Spleen (tissue), 11 donors: ENCODE measurements around the gene HNRNPA2B1. TPM values are rescaled to one million over a fixed set of nuclear protein-coding genes. Genes with fewer than 3 reads are reported as not detected.

Experiments used
- DNase-seq: peaks from one replicate; pipeline ENCODE4 v3.0.0-alpha.2; 2020
- H3K27ac ChIP-seq, 8 donors: fragments of 200-600 bp; sonication (generic) in 7 of 8; 1 replicate in 4 of 8; 2 replicates in 4 of 8; pipeline versions ENCODE4 v1.5.0 to v1.8.0; 2016 to 2021; ENCODE audit warnings: inconsistent platforms in 4 of 8, mild to moderate bottlenecking in 4 of 8, moderate library complexity in 1 of 8
- H3K27me3 ChIP-seq, 7 donors: fragments of 200-600 bp; sonication (generic) in 6 of 7; replicated peaks in 1 of 7; 1 replicate in 4 of 7; 2 replicates in 3 of 7; pipeline versions ENCODE4 v1.5.0 to v1.8.0; 2016 to 2021; ENCODE audit warnings: inconsistent platforms in 3 of 7, mild to moderate bottlenecking in 1 of 7
- H3K36me3 ChIP-seq, 6 donors: fragments of 200-600 bp; sonication (generic) in 5 of 6; 1 replicate in 4 of 6; 2 replicates in 2 of 6; pipeline versions ENCODE4 v1.5.0 to v1.8.0; 2016 to 2021; ENCODE audit warnings: inconsistent platforms in 2 of 6
- H3K4me1 ChIP-seq, 6 donors: fragments of 200-600 bp; sonication (generic) in 5 of 6; 1 replicate in 3 of 6; 2 replicates in 3 of 6; pipeline versions ENCODE4 v1.5.0 to v1.8.0; 2016 to 2021; ENCODE audit warnings: inconsistent platforms in 3 of 6
- H3K4me3 ChIP-seq, 8 donors: fragments of 200-600 bp; sonication (generic) in 7 of 8; 1 replicate in 4 of 8; 2 replicates in 4 of 8; pipeline versions ENCODE4 v1.5.0 to v1.8.0; 2016 to 2021; ENCODE audit warnings: inconsistent platforms in 4 of 8, mild to moderate bottlenecking in 4 of 8, moderate library complexity in 2 of 8
- H3K9me3 ChIP-seq, 8 donors: fragments of 200-600 bp; sonication (generic) in 7 of 8; 1 replicate in 4 of 8; 2 replicates in 4 of 8; pipeline versions ENCODE4 v1.5.0 to v1.8.0; 2016 to 2021; ENCODE audit warnings: inconsistent platforms in 4 of 8
- POLR2A ChIP-seq, 3 donors: fragments of 450-650 bp; IDR thresholded peaks; one replicate each; pipeline ENCODE4 v1.5.1; 2017; ENCODE audit warnings: antibody characterized with exemption in 3 of 3, mild to moderate bottlenecking in 1 of 3
- POLR2AphosphoS5 ChIP-seq, 3 donors: sonication (generic); formaldehyde crosslinking; IDR thresholded peaks; one replicate each; pipeline ENCODE4 v1.5.1; 2017; ENCODE audit warnings: antibody characterized with exemption in 3 of 3
- WGBS, 5 donors: extraction: QIAGEN DNeasy Blood & Tissue Kit in 3 of 5; methylation state at CpG; one replicate each; pipeline versions ENCODE4 v1.1.5 to v1.1.7; 2013 to 2018; 5-methylcytosine and 5-hydroxymethylcytosine counted together
- intact Hi-C: fragments of 100-400 bp; cut with DNase I; formaldehyde crosslinking; loops from one replicate; pipeline ENCODE4 v1.15.0; 2023; ENCODE audit warnings: low total_unique reads
- polyA plus RNA-seq, 3 donors: library from polyadenylated mRNA; stranded (reverse); fragments of 200-250 nt; gene quantifications; one replicate each; pipeline ENCODE4 v1.2.1, GENCODE V29; 2013
- total RNA-seq, 7 donors: library from RNA; depleted of rRNA in 3 of 7; stranded (reverse); fragments of >200 nt in 3 of 7; fragmentation: NEBNext Ultra II Directional in 4 of 7; extraction: Animal tissue kit (Norgen Biotek cat#: 25700) in 4 of 7; gene quantifications; one replicate each; pipeline versions ENCODE4 v1.1.0 to v1.2.1, GENCODE V29; 2016 to 2021
- TF ChIP-seq, protein P1 (sequence below), 11 experiments: fragments of 200-600 bp in 7 of 11; fragments of 450-650 bp in 4 of 11; sonication (generic) in 4 of 11; IDR thresholded peaks in 8 of 11; conservative IDR thresholded peaks in 3 of 11; 1 replicate in 7 of 11; 2 replicates in 4 of 11; pipeline versions ENCODE4 v1.4.0 to v1.8.0; 2016 to 2021; ENCODE audit warnings: antibody characterized with exemption in 11 of 11, inconsistent platforms in 4 of 11, mild to moderate bottlenecking in 1 of 11
- donor health status: healthy with polysubstance abuse.
- donor health status: DM: no; HTN: no; CAD: no; lungs with moderate emphysema.
- donor health status: DM: no; HTN: no; CAD: no.
- donor health status: Bipolar disorder and iron deficiency.
- donor health status: healthy.
- donor health status: DM: no; HTN: no; CAD: no.
- donor health status: DM: yes; HTN: yes; CAD: no.

Gene HNRNPA2B1
- total and polyA plus RNA-seq, 10 donors = 267 to 690 (median 458) TPM

DNA sequence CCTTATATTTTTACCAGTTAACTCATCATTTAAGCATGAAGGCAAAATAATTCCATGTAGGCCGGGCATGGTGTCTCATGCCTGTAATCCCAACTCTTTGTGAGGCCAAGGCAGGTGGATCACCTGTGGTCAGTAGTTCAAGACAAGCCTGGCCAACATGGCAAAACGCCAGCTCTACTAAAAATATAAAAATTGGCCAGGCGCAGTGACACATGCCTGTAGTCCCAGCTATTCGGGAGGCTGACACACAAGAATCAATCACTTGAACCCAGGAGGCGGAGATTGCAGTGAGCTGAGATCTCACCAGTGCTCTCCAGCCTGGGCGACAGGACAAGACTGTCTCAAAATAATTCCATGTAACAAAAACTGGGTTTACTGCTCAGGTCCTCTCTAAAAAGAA lies 18.3 kb downstream of the HNRNPA2B1 start:
- peaks cover 0 to 72% (median 27%) of the 10 kb centered on the region in 6 donors for H3K4me1 ChIP-seq
- H3K36me3 ChIP-seq = peaks cover 0 to 31% (median 5%) of the 10 kb centered on the region in 6 donors
- 73 to 88% (median 84%) methylated on average over 6 of the region's 6 CpGs for WGBS, 5 donors
- H3K27me3 ChIP-seq = no peaks in the 10 kb centered on the region
- no peak for DNase-seq
- intact Hi-C loops = no loop called here
- TF ChIP-seq POLR2AphosphoS5 (IDR thresholded peaks at IDR 0.05) (peak in 1 of 3 donors; percentile 68), POLR2A (IDR thresholded peaks at IDR 0.05) (no peak)
- TF ChIP-seq, protein P1, sequence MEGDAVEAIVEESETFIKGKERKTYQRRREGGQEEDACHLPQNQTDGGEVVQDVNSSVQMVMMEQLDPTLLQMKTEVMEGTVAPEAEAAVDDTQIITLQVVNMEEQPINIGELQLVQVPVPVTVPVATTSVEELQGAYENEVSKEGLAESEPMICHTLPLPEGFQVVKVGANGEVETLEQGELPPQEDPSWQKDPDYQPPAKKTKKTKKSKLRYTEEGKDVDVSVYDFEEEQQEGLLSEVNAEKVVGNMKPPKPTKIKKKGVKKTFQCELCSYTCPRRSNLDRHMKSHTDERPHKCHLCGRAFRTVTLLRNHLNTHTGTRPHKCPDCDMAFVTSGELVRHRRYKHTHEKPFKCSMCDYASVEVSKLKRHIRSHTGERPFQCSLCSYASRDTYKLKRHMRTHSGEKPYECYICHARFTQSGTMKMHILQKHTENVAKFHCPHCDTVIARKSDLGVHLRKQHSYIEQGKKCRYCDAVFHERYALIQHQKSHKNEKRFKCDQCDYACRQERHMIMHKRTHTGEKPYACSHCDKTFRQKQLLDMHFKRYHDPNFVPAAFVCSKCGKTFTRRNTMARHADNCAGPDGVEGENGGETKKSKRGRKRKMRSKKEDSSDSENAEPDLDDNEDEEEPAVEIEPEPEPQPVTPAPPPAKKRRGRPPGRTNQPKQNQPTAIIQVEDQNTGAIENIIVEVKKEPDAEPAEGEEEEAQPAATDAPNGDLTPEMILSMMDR (IDR thresholded peaks at IDR 0.05 in 8 of 11, conservative IDR thresholded peaks at IDR 0.05 in 3 of 11) = no peak
- H3K27ac ChIP-seq = peak overlapping the region in 1 of 8 donors; percentile 18
- no peak overlapping the region for H3K4me3 ChIP-seq
- H3K9me3 ChIP-seq = no peaks in the 10 kb centered on the region

DNA sequence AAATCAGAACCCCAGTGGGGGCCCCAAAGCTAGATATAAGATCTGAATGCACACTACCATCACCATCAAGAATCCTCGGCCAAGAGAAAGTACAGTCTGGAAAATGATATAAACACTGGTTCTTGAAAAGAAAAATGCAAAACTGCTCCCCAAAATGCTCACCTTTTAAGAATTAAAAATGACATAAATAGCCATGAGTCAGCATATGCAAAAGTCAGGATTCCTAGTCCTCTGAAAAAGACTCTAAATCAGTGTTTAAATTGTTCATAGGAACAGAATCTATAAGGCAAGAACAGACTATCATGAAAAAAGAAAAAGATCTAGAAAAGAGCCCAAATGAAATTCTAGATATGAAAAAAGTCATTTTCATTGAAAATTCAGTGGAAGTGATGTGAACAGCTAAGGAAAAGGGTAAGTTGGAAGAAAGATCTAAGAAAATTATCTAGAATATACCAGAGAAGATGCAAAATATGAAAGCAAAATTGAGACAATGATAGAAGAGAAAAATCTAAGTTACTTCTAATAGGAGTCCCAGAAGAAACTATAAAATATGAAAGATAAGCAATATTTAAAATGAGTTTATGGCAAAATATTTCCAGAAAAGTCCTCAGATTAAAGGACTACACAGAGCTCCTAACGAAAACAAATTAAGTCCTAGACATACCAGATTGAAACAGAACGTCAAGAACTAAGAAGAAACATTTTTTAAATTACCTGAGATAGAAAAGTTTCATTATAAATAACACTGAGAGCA lies 18.9 kb downstream of the HNRNPA2B1 start:
- H3K9me3 ChIP-seq = no peaks in the 10 kb centered on the region
- H3K4me3 ChIP-seq = no peak overlapping the region
- WGBS, 5 donors = 73 to 93% (median 88%) methylated on average over 3 of the region's 3 CpGs
- peak overlapping the region in 1 of 8 donors; percentile 19 for H3K27ac ChIP-seq
- H3K4me1 ChIP-seq = peaks cover 0 to 65% (median 22%) of the 10 kb centered on the region in 6 donors
- TF ChIP-seq, protein P1 (IDR thresholded peaks at IDR 0.05 in 8 of 11, conservative IDR thresholded peaks at IDR 0.05 in 3 of 11) = no peak
- TF ChIP-seq POLR2AphosphoS5 (IDR thresholded peaks at IDR 0.05) = no peak
- no peak for TF ChIP-seq POLR2A (IDR thresholded peaks at IDR 0.05)
- DNase-seq = no peak
- intact Hi-C loops = no loop called here
- no peaks in the 10 kb centered on the region for H3K27me3 ChIP-seq
- peaks cover 0 to 25% (median 5%) of the 10 kb centered on the region in 6 donors for H3K36me3 ChIP-seq

DNA sequence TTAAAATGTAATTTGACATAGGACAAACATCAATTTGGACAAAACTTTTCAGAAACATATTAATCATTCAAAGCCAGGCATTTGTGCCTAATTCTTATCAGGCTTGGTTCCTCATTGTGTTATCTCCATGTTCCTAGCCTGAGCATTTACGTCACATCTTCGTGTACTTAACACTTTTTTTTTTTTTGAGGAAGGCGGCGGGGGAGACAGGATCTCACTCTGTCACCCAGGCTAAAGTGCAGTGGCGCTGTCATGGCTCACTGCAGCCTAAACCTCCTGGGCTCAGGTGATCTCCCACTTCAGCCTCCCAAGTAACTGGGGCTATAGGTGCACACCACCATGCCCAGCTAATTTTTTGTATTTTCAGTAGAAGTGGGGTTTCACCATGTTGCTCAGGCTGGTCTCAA lies 19.8 kb downstream of the HNRNPA2B1 start:
- no peak for DNase-seq
- Histone ChIP-seq H3K27me3 (no peaks in the 10 kb centered on the region), H3K4me1 (peaks cover 0 to 57% (median 17%) of the 10 kb centered on the region in 6 donors), H3K4me3 (no peak overlapping the region), H3K36me3 (peaks cover 0 to 19% (median 5%) of the 10 kb centered on the region in 6 donors), H3K27ac (peak overlapping the region in 1 of 8 donors; percentile 19), H3K9me3 (no peaks in the 10 kb centered on the region)
- intact Hi-C loops = no loop called here
- 61 to 70% (median 69%) methylated on average over 5 of the region's 5 CpGs for WGBS, 5 donors
- peak; percentile 18 to 72 (median 64) for TF ChIP-seq POLR2AphosphoS5 (IDR thresholded peaks at IDR 0.05)
- TF ChIP-seq, protein P1 (IDR thresholded peaks at IDR 0.05 in 8 of 11, conservative IDR thresholded peaks at IDR 0.05 in 3 of 11) = no peak

DNA sequence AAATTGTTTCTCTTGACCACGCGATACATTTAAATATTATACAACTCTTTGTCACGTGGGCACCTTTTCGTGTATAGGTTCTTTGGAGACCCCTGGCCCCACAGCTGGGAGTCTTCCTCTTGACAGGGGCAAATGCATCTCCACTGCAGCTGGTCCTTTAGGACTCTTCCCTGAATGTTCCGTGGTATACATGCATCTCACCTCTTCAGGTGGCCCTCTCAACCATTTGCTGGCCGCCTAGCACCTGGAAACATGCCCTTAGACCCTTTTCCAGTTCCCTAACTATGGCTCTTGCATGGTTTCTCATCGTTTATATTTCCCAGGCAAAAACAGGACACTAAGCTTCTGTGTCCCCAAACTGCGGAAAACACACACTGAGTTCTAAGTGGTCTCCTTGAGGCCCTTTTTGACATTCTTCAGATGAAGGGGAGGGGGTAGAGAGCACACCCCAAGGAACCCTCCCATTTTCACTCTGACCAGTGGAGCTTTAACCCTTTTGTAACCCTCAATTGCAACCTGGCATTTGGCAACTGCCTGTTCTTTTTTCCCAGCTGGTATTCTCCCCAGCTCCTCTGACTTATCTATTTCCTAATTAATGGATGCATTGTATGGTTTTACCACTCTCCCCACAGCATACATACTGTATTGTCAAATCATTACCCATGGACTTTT lies 20.6 kb downstream of the HNRNPA2B1 start:
- Histone ChIP-seq H3K9me3 (no peaks in the 10 kb centered on the region), H3K4me3 (no peak overlapping the region), H3K4me1 (peaks cover 0 to 48% (median 14%) of the 10 kb centered on the region in 6 donors), H3K27me3 (no peaks in the 10 kb centered on the region), H3K27ac (no peak overlapping the region), H3K36me3 (peaks cover 0 to 10% (median 2%) of the 10 kb centered on the region in 6 donors)
- intact Hi-C loops = no loop called here
- TF ChIP-seq, protein P1 (IDR thresholded peaks at IDR 0.05 in 8 of 11, conservative IDR thresholded peaks at IDR 0.05 in 3 of 11) = no peak
- peak in 1 of 3 donors; percentile 55 for TF ChIP-seq POLR2AphosphoS5 (IDR thresholded peaks at IDR 0.05)
- no peak for DNase-seq
- WGBS, 5 donors = 66 to 75% (median 69%) methylated on average over 8 of the region's 8 CpGs
